ENCODE data around the gene DLL1.

DNA sequence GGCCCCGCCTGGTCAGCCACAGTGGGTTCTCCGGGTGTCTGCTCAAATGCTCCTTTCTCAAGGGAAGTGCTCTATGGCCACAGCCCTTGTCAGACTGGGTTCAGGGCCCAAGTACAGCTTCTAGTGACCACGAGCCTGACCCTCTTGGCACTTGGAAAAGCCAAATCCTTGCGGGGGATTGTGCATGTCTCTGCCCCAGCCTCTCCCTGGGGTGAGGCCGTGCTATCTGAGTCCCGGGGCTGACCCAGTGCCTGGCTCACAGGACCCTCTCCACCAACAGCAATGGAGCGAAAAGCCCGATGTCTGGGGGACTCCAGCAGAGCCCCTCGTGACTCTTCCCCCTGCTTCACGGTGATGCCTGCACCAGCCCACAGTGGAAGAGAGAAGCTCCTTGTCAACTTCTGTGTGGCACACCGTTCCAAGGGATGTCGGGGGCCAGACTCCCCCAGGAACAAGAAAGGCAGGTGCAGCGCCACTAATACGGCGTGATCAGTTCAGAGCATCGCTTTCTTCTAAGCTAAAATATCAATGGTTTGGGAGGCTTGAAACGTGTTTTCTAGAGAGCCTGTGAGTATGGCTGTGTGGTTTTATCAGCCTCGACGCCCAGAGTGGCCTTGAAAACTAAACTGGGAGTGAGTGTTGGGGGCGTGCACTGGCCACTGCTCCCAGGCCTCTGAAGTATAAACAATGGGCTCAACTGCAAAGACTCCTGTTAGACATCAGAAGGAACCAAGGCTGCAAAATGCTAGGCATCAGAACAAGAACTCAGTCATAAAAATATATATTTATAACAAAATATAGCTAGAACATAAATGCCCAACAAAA is 51.9 kb downstream of the DLL1 start:
- TF ChIP-seq POLR2A (IDR thresholded peaks at IDR 0.05): no peak
- TF ChIP-seq, protein P1, sequence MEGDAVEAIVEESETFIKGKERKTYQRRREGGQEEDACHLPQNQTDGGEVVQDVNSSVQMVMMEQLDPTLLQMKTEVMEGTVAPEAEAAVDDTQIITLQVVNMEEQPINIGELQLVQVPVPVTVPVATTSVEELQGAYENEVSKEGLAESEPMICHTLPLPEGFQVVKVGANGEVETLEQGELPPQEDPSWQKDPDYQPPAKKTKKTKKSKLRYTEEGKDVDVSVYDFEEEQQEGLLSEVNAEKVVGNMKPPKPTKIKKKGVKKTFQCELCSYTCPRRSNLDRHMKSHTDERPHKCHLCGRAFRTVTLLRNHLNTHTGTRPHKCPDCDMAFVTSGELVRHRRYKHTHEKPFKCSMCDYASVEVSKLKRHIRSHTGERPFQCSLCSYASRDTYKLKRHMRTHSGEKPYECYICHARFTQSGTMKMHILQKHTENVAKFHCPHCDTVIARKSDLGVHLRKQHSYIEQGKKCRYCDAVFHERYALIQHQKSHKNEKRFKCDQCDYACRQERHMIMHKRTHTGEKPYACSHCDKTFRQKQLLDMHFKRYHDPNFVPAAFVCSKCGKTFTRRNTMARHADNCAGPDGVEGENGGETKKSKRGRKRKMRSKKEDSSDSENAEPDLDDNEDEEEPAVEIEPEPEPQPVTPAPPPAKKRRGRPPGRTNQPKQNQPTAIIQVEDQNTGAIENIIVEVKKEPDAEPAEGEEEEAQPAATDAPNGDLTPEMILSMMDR (IDR thresholded peaks at IDR 0.05): no peak

Data from breast epithelium (tissue), 3 donors.